ENCODE data around the gene KLHL29.

DNA sequence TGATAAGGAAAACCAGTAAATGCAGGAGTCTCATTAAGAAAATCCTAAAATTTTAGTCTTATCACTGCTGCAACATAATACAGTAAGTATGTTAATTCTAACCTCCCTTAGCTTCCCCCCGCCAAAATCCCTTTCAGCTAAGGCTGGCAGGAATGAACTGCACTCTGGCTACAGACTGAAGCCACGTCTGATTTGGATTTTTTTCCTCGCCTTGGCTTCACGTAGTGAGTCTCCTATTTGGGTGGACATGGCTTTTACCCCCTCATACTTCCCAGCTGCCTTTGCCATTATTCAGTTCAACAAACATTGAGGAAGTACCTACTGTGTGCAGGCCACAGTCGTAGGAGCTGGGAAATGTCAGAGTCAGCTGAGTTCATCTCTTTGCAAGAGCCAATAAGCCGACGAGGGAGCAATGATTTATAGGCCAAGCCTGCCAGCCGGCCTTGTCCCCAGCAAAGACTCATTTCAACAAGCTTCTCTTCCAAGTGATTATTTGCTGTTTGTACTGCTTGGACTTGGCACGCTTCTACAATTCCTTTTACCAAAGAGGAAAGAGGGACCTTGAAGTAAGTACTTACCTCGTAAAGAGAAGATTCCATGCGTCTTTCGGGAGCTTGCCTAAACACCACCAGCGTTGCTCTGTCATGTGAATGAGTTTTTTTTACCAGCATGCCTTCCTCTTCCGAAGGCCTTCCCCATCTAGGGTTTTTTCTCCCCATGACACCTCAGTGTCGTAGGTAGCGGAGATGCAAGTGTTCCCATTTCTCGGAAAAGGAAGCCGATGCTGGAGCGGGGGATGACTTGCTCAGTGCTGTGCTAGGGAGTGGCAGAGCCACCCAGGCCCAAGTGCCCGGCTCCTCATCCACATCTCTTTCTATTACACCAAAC, 138.6 kb downstream of the KLHL29 start:
- TF ChIP-seq, protein P1, sequence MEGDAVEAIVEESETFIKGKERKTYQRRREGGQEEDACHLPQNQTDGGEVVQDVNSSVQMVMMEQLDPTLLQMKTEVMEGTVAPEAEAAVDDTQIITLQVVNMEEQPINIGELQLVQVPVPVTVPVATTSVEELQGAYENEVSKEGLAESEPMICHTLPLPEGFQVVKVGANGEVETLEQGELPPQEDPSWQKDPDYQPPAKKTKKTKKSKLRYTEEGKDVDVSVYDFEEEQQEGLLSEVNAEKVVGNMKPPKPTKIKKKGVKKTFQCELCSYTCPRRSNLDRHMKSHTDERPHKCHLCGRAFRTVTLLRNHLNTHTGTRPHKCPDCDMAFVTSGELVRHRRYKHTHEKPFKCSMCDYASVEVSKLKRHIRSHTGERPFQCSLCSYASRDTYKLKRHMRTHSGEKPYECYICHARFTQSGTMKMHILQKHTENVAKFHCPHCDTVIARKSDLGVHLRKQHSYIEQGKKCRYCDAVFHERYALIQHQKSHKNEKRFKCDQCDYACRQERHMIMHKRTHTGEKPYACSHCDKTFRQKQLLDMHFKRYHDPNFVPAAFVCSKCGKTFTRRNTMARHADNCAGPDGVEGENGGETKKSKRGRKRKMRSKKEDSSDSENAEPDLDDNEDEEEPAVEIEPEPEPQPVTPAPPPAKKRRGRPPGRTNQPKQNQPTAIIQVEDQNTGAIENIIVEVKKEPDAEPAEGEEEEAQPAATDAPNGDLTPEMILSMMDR (IDR thresholded peaks at IDR 0.05), result no peak
- no peak for TF ChIP-seq POLR2A (IDR thresholded peaks at IDR 0.05)

Data from thyroid gland (tissue), 4 donors.